Fibroblast of villous mesenchyme (primary cell): ENCODE results near the gene RASGRF2. TPM values are rescaled to one million over a fixed set of nuclear protein-coding genes. Genes with fewer than 3 reads are reported as not detected.

Experiments
- DNase-seq: peaks from one replicate; pipeline ENCODE4 v3.0.0-alpha.2; 2010; ENCODE audit warnings: low read depth
- H3K4me3 ChIP-seq: 2 replicates; pipeline ENCODE4 v1.5.1; 2011; ENCODE audit warnings: low read depth, mild to moderate bottlenecking, low read length
- total RNA-seq: library from RNA; depleted of rRNA; stranded (reverse); fragments of >200 nt; gene quantifications from 2 replicates; pipeline ENCODE4 v1.2.3, GENCODE V29; 2012
- TF ChIP-seq, protein P1 (sequence below): IDR thresholded peaks from 2 replicates; pipeline ENCODE4 v1.5.1; 2012; ENCODE audit warnings: low read depth, mild to moderate bottlenecking, low read length; ENCODE audit not compliant: insufficient read depth

RASGRF2 gene
- total RNA-seq, 1 donor, result 3.9 TPM

DNA sequence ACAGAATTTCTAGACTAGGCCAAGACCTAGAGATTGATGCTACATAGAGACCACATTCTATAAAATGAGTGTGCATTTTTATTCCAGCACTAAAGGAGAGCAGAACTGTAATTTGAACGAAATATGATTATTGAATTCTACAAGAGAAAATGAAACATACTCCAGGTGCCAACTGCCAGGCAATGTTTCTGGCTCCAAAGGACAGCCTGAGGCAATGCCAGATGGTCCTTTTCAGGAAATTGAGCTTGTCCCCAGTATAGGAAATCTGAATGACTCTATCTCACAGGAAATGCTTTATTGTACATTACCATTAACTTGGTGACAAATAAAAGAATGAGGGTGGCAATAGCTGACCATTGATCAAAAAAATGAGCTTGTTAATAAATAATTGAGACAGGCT lies 28.8 kb upstream of the RASGRF2 start:
- DNase-seq, result no peak
- no peak overlapping the region for H3K4me3 ChIP-seq

DNA sequence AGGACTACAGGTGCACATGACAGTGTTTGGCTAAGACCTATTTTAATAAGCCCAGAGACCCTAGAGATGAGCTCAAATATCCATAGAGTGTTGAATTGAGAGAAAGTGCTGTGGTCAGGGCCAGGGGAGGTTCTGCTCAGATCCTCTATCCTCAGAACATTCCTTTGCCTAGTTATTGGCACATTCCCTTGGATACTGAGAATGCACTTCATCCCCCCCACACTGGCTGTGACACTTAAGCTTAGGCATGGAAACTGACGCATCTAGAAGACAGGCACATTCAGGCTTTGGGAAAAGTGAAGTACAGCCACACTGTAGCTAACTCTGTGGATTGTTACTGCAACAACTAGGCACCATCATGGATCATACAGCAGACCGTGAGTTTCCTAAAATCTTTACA lies 27.1 kb upstream of the RASGRF2 start:
- TF ChIP-seq, protein P1, sequence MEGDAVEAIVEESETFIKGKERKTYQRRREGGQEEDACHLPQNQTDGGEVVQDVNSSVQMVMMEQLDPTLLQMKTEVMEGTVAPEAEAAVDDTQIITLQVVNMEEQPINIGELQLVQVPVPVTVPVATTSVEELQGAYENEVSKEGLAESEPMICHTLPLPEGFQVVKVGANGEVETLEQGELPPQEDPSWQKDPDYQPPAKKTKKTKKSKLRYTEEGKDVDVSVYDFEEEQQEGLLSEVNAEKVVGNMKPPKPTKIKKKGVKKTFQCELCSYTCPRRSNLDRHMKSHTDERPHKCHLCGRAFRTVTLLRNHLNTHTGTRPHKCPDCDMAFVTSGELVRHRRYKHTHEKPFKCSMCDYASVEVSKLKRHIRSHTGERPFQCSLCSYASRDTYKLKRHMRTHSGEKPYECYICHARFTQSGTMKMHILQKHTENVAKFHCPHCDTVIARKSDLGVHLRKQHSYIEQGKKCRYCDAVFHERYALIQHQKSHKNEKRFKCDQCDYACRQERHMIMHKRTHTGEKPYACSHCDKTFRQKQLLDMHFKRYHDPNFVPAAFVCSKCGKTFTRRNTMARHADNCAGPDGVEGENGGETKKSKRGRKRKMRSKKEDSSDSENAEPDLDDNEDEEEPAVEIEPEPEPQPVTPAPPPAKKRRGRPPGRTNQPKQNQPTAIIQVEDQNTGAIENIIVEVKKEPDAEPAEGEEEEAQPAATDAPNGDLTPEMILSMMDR, result no peak
- no peak for DNase-seq
- no peak overlapping the region for H3K4me3 ChIP-seq

More for the DNA sequence above, 28.8 kb upstream of the RASGRF2 start:
- TF ChIP-seq, protein P1, result no peak

DNA sequence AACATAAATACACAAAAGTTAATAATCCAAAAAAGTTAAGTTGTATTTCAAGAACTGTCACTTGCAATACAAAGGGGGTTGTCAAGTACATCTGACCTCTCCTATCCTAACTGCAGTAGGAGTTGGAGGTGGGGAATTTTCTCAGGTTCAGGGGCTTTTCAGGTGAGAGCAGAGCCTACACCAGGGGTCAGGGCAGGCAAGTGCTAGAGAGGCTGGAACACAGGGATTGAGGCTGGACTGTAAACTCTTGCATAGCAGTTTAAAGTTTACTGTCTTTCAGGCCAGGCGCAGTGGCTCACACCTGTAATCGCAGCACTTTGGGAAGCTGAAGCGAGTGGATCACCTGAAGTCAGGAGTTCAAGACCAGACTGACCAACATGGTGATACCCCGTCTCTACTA lies 25.4 kb upstream of the RASGRF2 start:
- TF ChIP-seq, protein P1, result peak; percentile 5
- DNase-seq, result no peak
- no peak overlapping the region for H3K4me3 ChIP-seq

DNA sequence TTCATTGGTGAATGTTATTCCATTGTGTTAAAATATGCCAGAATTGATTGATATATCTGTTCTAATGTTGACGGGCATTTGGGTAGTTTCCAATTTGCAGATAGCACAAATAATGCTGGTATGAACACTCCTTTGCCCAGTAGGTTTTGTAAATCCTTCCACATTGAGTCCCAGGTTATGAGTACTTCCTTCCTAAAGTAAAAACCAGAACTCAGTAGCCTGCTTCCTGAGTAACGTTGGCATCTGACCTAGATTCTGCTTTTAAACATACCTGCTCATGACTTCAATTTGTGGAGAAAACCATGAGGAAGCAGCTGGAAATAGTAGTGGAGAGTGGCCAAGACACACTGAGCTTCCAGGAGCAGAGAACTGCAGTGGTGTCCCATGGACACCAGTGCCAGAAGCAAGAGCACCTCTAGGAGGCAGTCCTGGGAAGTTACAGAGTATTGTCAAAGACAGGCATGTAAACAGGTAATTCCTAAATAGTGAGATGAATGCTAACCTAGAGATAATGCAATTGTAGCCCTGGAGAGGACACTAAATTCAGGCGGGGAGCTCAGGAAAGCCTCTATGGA lies 24.3 kb upstream of the RASGRF2 start:
- DNase-seq, result no peak
- TF ChIP-seq, protein P1, result peak; percentile 14
- H3K4me3 ChIP-seq, result no peak overlapping the region

DNA sequence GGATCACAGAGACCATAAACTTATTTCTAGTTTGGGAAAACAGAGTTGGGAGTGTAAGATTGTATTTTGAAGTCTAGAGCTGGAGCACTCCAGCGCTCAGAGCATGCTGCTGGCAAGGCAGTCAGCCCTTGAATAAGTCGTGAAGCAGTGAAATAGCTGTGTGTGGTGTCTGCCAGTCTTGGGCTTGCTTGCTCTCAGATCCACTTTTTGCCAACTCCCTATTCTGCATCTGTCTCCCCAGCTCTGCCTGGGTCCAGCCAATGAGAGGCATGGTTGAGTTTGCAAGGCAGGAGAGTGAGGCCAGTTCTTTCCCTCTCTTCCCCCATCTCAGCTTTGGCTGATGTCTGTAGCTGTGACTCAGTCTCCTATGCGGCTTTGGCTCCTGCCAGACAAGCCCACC lies 23.3 kb upstream of the RASGRF2 start:
- no peak overlapping the region for H3K4me3 ChIP-seq
- TF ChIP-seq, protein P1, result no peak
- no peak for DNase-seq

DNA sequence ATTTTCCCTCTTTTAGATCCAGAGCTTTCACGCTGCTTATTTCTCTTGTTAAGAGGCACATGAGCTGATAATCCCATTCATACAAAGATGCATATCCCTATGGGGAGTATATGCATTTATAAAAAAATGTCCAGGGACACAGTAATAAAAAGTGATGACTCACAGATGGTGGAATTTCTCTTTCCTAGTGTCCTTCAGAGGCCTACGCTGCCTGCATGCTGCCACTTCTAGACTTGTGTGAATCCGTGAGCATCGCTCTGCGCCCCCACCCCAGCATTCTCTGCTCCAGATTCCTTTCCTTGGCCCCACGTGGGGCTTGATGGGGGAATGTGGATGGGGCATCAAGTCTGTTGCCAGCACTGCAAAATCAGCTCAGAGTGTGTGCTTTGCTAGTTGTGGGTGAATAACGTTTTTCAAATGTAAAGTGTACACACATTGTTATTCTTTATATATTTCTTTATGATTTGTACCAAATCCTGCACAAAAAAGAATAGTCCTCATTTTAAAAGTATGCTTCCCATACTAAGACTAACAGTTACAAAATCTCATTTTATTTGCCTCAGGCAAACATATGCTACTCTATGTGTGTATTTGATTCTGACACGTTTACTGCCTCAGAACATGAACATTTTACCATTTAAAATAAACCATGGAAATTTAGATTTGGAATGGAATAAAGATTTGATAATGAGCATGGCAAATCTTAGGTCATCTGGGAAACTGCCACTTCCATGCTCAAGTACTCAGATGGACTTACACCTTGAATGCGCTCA lies 22.4 kb upstream of the RASGRF2 start:
- DNase-seq, result peak; percentile 47
- H3K4me3 ChIP-seq, result no peak overlapping the region

More for the DNA sequence above, 22.4 kb upstream of the RASGRF2 start:
- TF ChIP-seq, protein P1, result no peak
